Lower lobe of right lung (tissue), 2 donors: ENCODE measurements around the gene SLC27A4. TPM values are rescaled to one million over a fixed set of nuclear protein-coding genes. Genes with fewer than 3 reads are reported as not detected.

Experiments used
- ATAC-seq, 2 donors: fragments of 200-7000 bp; cut with Tn5 transposase; one replicate each; pipeline ENCODE4 v1.9.1; 2020 to 2022; ENCODE audit warnings: mild to moderate bottlenecking in 2 of 2, moderate library complexity in 2 of 2
- DNase-seq: peaks from one replicate; pipeline ENCODE4 v3.0.0-alpha.2; 2020
- H3K27ac ChIP-seq: fragments of 200-600 bp; one replicate; pipeline ENCODE4 v1.8.0; 2022
- H3K27me3 ChIP-seq: fragments of 200-600 bp; one replicate; pipeline ENCODE4 v1.8.0; 2022; ENCODE audit warnings: low read depth
- H3K36me3 ChIP-seq: fragments of 200-600 bp; one replicate; pipeline ENCODE4 v1.8.0; 2022; ENCODE audit warnings: mild to moderate bottlenecking
- H3K4me1 ChIP-seq: fragments of 200-600 bp; one replicate; pipeline ENCODE4 v1.8.0; 2022
- H3K4me3 ChIP-seq: fragments of 200-600 bp; one replicate; pipeline ENCODE4 v1.8.0; 2022; ENCODE audit warnings: mild to moderate bottlenecking
- H3K9me3 ChIP-seq: fragments of 200-600 bp; one replicate; pipeline ENCODE4 v1.8.0; 2022
- intact Hi-C: fragments of 100-400 bp; cut with DNase I; formaldehyde crosslinking; loops from one replicate; pipeline ENCODE4 v1.11.0; 2022
- total RNA-seq: library from RNA; stranded (reverse); fragmentation: NEBNext Ultra II Directional; extraction: Animal tissue kit (Norgen Biotek cat#: 25700); gene quantifications from one replicate; pipeline ENCODE4 v1.2.1, GENCODE V29; 2021
- TF ChIP-seq, protein P1 (sequence below): fragments of 200-600 bp; IDR thresholded peaks from one replicate; pipeline ENCODE4 v1.8.0; 2022; ENCODE audit warnings: antibody characterized with exemption, mild to moderate bottlenecking
- donor health status: DM: no; HTN: yes; CAD: no; lungs with severe emphysema.

SLC27A4 gene
- total RNA-seq, 1 donor from 2014 or later = 19.5 TPM

DNA sequence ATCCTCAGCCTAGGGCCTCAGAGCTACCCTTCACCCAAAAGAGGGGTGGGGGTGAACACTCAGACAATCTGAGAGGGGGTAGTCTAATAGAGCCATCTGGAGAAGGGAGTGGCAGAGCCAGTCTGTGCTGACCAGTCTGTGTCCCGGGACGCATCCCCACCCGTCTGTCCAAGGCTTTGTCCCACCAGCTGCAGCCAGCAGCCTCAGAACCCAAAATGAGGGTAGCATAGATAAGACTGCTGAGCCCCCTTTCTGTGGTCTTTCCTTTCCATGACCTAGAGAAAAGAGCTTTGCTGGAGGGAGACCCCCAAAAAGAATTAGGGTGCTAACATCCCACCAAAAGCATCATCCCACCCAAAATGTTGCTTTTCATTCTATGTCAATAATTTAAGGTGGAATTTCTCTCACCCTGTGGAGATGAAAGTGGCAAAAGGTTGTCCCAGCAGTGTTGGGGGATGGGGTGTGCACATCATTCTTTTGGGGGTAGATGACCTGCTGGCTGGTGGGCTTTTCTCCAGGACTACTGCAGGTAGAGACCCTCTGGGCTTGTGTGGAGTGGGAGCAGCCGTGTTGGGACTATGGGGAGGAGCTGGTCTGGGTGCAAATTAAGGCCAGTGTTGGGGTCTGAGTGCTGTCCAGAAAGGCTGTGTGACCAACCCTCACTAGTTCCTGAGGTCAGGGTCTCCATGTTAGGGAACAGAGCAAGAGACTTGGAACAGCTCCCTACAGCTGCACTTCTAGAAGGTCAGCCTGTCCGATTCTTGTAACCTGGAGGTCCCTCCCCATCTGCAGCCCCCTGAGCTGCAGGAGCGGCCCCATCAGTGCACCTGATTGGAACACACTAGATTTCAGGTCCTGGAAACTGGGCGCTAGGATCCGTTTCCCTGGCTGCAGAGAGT lies 50.7 kb downstream of the SLC27A4 start:
- Histone ChIP-seq H3K4me3 (no peak overlapping the region), H3K36me3 (peaks cover 55% of the 10 kb centered on the region), H3K9me3 (no peaks in the 10 kb centered on the region), H3K27me3 (no peaks in the 10 kb centered on the region), H3K27ac (no peak overlapping the region), H3K4me1 (no peaks in the 10 kb centered on the region)
- DNase-seq (no peak), ATAC-seq (no peak)
- intact Hi-C loops = no loop called here
- TF ChIP-seq, protein P1, sequence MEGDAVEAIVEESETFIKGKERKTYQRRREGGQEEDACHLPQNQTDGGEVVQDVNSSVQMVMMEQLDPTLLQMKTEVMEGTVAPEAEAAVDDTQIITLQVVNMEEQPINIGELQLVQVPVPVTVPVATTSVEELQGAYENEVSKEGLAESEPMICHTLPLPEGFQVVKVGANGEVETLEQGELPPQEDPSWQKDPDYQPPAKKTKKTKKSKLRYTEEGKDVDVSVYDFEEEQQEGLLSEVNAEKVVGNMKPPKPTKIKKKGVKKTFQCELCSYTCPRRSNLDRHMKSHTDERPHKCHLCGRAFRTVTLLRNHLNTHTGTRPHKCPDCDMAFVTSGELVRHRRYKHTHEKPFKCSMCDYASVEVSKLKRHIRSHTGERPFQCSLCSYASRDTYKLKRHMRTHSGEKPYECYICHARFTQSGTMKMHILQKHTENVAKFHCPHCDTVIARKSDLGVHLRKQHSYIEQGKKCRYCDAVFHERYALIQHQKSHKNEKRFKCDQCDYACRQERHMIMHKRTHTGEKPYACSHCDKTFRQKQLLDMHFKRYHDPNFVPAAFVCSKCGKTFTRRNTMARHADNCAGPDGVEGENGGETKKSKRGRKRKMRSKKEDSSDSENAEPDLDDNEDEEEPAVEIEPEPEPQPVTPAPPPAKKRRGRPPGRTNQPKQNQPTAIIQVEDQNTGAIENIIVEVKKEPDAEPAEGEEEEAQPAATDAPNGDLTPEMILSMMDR = no peak

DNA sequence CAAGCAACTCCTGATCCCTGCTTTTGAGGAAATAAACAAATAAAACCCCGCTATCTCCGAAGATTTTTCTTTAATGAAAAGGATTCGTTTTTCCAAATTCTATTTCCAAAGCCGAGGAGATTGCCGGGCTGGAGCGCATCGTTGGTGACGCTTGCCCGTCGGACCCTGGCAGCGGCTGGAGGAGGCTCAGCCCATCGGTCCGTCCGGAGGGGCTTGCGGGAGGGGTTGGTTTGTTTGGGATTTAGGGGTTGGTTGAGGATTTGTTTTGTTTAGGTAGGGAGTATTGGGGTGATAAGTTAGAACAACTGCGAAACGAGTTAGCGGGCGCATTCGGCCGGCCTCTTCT lies 51.6 kb downstream of the SLC27A4 start:
- Histone ChIP-seq H3K4me1 (peaks cover 5% of the 10 kb centered on the region), H3K4me3 (no peak overlapping the region), H3K27me3 (no peaks in the 10 kb centered on the region), H3K9me3 (no peaks in the 10 kb centered on the region), H3K36me3 (peaks cover 46% of the 10 kb centered on the region), H3K27ac (no peak overlapping the region)
- no peak for ATAC-seq
- DNase-seq = no peak
- intact Hi-C loops = no loop called here
- TF ChIP-seq, protein P1 = no peak

DNA sequence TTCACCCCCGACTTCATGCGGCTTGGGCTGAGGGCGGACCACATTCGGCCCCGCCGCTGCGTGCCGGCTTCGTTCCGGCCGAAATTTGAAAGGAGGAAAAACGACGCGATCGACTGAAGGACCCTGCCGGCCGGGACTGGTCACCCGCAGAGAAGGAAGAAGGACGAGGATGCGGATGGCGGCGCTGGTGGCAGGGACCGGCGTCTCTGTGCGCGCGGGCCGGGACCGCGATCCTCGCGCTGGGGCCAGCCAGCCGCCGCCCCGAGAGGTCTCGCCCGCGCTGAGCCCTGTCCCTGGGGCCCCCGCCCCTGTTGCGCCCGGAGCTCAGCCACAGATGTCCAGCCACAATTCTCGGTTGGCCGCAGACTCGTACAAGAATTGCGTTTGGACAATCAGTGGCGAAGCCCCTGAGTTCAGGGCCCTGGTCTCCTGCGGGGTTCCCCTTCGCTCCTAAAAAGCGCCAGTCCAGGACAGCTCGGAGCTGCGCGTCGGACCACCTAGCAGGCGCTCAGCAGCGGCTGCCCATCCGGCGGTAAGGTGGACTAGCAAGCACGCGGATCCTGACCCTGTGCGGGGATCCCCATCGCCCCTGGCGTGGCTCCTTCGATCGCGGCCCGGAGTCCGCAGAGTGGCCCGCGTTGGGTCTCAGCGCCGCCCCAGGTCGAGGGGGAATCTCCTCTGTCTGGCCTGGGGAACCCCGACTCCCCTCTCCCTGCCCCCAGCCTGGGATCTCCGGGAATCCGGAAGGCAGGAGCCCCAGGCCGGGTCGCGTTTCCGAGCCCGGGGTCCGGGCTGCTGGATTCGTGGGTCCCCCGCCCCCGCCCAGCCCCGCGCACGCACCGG lies 52.2 kb downstream of the SLC27A4 start:
- no peak for DNase-seq
- Histone ChIP-seq H3K36me3 (peaks cover 40% of the 10 kb centered on the region), H3K27ac (no peak overlapping the region), H3K4me1 (peaks cover 5% of the 10 kb centered on the region), H3K27me3 (no peaks in the 10 kb centered on the region), H3K9me3 (no peaks in the 10 kb centered on the region), H3K4me3 (no peak overlapping the region)
- TF ChIP-seq, protein P1 = no peak
- ATAC-seq = no peak
- intact Hi-C loops = no loop called here

DNA sequence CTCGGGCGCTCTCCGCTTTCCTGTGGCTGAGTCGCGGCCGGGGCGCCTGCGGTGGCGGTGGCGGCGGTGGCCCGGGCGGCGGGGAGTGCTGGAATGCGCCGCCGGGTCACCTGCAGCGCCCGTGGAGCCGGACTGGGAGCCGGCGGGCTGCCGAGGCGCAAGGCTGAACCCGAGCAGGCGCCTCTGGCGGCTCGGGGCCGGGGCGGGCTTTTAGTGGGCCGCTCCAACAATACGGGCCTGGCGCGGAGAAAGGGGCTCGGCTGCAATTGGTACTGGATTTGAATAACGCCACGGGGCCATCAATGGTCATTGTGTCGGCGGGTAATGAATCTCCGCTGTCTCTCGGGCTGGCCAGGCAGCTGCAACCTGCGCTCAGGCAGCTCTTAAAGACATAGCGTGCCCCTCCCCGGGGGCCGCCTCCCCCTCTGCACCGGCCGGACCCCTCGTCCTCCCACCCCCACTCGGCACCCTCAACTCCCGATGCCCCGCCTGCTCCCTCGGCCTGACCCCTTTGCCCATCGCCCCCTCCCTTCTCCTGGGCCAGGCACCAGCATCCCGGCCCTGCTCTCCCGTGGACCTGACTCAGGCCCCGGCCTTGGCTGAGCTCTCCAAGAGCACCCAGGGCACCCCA lies 52.9 kb downstream of the SLC27A4 start:
- H3K27me3 ChIP-seq = no peaks in the 10 kb centered on the region
- H3K4me3 ChIP-seq = no peak overlapping the region
- TF ChIP-seq, protein P1 = no peak
- H3K36me3 ChIP-seq = peaks cover 33% of the 10 kb centered on the region
- intact Hi-C loops = no loop called here
- H3K4me1 ChIP-seq = peaks cover 5% of the 10 kb centered on the region
- no peak overlapping the region for H3K27ac ChIP-seq
- DNase-seq (no peak), ATAC-seq (no peak)
- H3K9me3 ChIP-seq = no peaks in the 10 kb centered on the region

DNA sequence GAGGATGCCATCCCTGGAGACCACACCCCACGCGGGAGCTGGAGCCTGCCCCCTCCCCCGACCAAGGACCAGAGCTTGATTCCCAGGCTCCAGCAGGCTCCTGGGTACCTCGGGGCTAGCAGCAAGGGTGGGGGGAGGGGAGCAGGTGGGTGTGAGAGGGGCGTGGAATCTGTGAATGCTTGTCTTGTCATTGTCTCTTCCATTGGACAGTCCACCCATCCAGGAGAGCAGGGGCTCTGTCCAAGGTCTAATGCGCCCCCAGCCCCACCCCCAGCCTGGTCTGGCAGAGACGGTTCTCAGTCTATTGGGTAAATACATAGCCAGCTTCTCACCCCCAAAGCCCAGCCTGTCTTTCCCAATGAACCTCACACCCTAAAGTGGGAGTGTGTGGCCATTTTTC lies 53.6 kb downstream of the SLC27A4 start:
- Histone ChIP-seq H3K4me1 (peaks cover 5% of the 10 kb centered on the region), H3K4me3 (no peak overlapping the region), H3K36me3 (peaks cover 26% of the 10 kb centered on the region), H3K9me3 (no peaks in the 10 kb centered on the region), H3K27ac (no peak overlapping the region), H3K27me3 (no peaks in the 10 kb centered on the region)
- ATAC-seq (no peak), DNase-seq (no peak)
- TF ChIP-seq, protein P1 = no peak
- intact Hi-C loops = no loop called here
